Subcutaneous abdominal adipose tissue (tissue), 5 donors: ENCODE data around the gene RBFOX2.

Experiments
- H3K27ac ChIP-seq: one replicate; pipeline ENCODE4 v1.7.0; 2013; ENCODE audit warnings: low read depth, mild to moderate bottlenecking, inconsistent platforms, low read length, moderate library complexity
- H3K27me3 ChIP-seq, 5 donors: one replicate each; pipeline ENCODE4 v1.7.0; 2013; ENCODE audit warnings: low read length in 5 of 5, inconsistent platforms in 1 of 5; ENCODE audit not compliant: control insufficient read depth in 5 of 5, insufficient read depth in 4 of 5
- H3K36me3 ChIP-seq, 5 donors: one replicate each; pipeline ENCODE4 v1.7.0; 2013; ENCODE audit warnings: low read length in 5 of 5; ENCODE audit not compliant: control insufficient read depth in 5 of 5, insufficient read depth in 5 of 5
- H3K4me1 ChIP-seq, 5 donors: one replicate each; pipeline ENCODE4 v1.7.0; 2013; ENCODE audit warnings: low read length in 5 of 5, mild to moderate bottlenecking in 3 of 5, moderate library complexity in 1 of 5; ENCODE audit not compliant: control insufficient read depth in 5 of 5, insufficient read depth in 5 of 5
- H3K4me3 ChIP-seq, 5 donors: one replicate each; pipeline ENCODE4 v1.7.0; 2013; ENCODE audit warnings: low read length in 5 of 5, low read depth in 1 of 5
- H3K9ac ChIP-seq, 5 donors: one replicate each; pipeline ENCODE4 v1.7.0; 2013; ENCODE audit warnings: low read length in 5 of 5, mild to moderate bottlenecking in 4 of 5, moderate library complexity in 3 of 5
- H3K9me3 ChIP-seq, 5 donors: one replicate each; pipeline ENCODE4 v1.7.0; 2013; ENCODE audit warnings: low read length in 5 of 5; ENCODE audit not compliant: control insufficient read depth in 5 of 5
- donor health status: healthy.
- donor health status: healthy.
- donor health status: healthy.
- donor health status: healthy.
- donor health status: healthy.

Gene RBFOX2

DNA sequence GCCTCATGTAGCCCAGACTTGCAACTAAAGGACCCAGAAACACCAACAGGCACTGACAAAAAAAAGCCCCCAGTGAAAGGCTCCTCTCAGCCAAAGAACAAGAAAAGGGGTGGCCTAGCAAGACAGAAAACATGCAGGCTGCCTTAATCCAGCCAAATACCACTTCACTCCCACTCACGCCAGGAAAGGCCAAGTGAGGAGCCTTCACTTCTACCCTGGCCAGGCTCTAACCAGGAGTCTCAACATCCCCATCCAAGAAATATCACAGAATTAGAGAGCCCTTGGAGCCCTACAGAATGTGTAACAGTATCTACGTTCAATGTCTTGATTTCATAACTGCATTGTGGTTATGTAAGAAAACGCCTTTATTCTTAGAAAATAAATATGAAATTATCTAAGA, 162.0 kb downstream of the RBFOX2 start:
- H3K4me3 ChIP-seq, result no peak overlapping the region
- no peak overlapping the region for H3K27ac ChIP-seq
- no peaks in the 10 kb centered on the region for H3K9me3 ChIP-seq
- H3K27me3 ChIP-seq, result no peaks in the 10 kb centered on the region
- peaks cover 0 to 20% (median 9%) of the 10 kb centered on the region in 5 donors for H3K4me1 ChIP-seq
- no peak overlapping the region for H3K9ac ChIP-seq
- H3K36me3 ChIP-seq, result no peaks in the 10 kb centered on the region

- Histone ChIP-seq H3K36me3 (no peaks in the 10 kb centered on the region), H3K27ac (no peak overlapping the region), H3K9me3 (no peaks in the 10 kb centered on the region), H3K27me3 (no peaks in the 10 kb centered on the region), H3K9ac (no peak overlapping the region), H3K4me1 (peaks cover 0 to 20% (median 9%) of the 10 kb centered on the region in 5 donors), H3K4me3 (no peak overlapping the region)
These were observed 164.0 kb downstream of the RBFOX2 start for GRCh38 chr22:35864545-35865165.

DNA sequence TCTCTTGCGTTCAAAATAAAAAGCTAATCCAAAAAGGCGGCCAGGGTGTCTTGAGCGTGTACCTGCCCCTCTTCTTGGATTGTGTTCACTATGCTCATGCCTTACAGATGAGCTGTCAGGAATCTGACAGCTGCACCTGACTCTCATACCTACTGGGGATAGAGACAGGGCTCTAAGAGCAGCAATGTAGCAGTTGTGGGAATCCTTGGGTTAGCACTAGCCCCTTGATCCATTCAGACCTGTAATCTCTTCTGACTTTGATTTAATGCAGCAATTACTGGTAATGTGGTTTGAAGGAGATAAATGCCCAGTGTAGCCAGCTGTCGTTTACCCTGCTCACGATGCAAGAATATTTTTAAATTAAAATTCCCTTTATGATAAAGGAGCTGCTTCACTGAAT, 165.2 kb downstream of the RBFOX2 start:
- Histone ChIP-seq H3K4me1 (peaks cover 0 to 20% (median 9%) of the 10 kb centered on the region in 5 donors), H3K9ac (no peak overlapping the region), H3K27me3 (no peaks in the 10 kb centered on the region), H3K27ac (no peak overlapping the region), H3K9me3 (no peaks in the 10 kb centered on the region), H3K36me3 (no peaks in the 10 kb centered on the region), H3K4me3 (no peak overlapping the region)

- H3K9ac ChIP-seq, result no peak overlapping the region
- no peaks in the 10 kb centered on the region for H3K9me3 ChIP-seq
- no peaks in the 10 kb centered on the region for H3K36me3 ChIP-seq
- H3K4me3 ChIP-seq, result no peak overlapping the region
- no peak overlapping the region for H3K27ac ChIP-seq
- no peaks in the 10 kb centered on the region for H3K27me3 ChIP-seq
- H3K4me1 ChIP-seq, result peaks cover 0 to 20% (median 9%) of the 10 kb centered on the region in 5 donors
These were observed 165.9 kb downstream of the RBFOX2 start for GRCh38 chr22:35862697-35863096.

- Histone ChIP-seq H3K27me3 (no peaks in the 10 kb centered on the region), H3K4me3 (no peak overlapping the region), H3K4me1 (peaks cover 0 to 12% (median 5%) of the 10 kb centered on the region in 5 donors), H3K27ac (no peak overlapping the region), H3K9ac (no peak overlapping the region), H3K9me3 (no peaks in the 10 kb centered on the region), H3K36me3 (no peaks in the 10 kb centered on the region)
These were observed 167.2 kb downstream of the RBFOX2 start for GRCh38 chr22:35861451-35861850.

DNA sequence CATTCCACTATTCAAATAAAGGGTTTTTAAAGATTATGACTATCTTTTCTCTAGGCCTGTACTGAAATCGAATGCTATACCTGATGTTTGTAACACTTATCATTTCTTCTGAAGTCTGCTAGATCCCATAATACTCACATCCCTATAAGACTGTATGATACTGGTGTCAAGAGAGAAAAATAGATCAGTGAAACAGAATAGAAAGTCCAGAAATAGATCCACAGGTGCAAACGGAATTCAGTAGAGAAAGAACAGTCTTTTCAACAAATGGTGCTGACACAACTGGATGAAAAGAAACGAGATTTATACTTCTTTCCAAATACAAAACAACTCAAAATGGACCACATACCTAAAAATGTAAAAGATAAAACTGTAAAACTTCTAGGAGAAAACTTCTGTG, 167.8 kb downstream of the RBFOX2 start:
- H3K9me3 ChIP-seq, result no peaks in the 10 kb centered on the region
- H3K4me1 ChIP-seq, result peaks cover 0 to 11% (median 5%) of the 10 kb centered on the region in 5 donors
- no peaks in the 10 kb centered on the region for H3K36me3 ChIP-seq
- H3K4me3 ChIP-seq, result no peak overlapping the region
- no peaks in the 10 kb centered on the region for H3K27me3 ChIP-seq
- H3K9ac ChIP-seq, result no peak overlapping the region
- H3K27ac ChIP-seq, result no peak overlapping the region

DNA sequence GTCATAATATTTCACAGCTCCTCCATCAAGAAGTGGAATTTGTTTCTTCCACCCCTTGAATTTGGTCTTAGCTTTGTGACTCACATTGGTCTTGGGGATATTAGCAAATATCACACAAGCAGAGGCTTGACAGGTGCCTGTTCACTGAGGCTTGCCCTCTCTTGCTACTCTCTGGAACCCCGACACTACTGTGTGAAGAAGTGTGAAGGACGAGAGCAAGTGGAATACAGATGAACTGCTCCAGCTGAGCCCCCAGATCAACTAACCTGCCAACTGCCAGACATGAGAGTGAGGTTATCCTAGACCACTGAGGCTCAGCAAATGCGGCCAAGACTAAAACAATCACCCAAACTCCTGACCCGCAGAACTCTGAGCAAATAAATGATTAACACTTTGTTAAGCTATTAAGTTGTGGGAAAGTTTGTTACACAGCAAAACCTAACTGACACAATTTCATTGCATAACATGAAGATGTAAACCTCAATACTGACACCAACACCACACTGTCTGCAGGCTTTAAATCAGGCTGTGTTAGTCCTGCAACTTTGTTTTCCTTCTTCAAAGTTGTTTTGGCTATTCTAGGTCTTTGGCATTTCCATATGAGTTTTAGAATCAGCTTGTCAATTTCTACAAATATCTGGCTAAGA, 168.4 kb downstream of the RBFOX2 start:
- Histone ChIP-seq H3K27me3 (no peaks in the 10 kb centered on the region), H3K9me3 (no peaks in the 10 kb centered on the region), H3K36me3 (no peaks in the 10 kb centered on the region), H3K27ac (no peak overlapping the region), H3K9ac (no peak overlapping the region), H3K4me3 (no peak overlapping the region), H3K4me1 (peaks cover 0 to 8% (median 5%) of the 10 kb centered on the region in 5 donors)

- no peak overlapping the region for H3K27ac ChIP-seq
- H3K36me3 ChIP-seq, result no peaks in the 10 kb centered on the region
- no peak overlapping the region for H3K4me3 ChIP-seq
- peaks cover 0 to 6% (median 3%) of the 10 kb centered on the region in 5 donors for H3K4me1 ChIP-seq
- no peaks in the 10 kb centered on the region for H3K9me3 ChIP-seq
- no peaks in the 10 kb centered on the region for H3K27me3 ChIP-seq
- no peak overlapping the region for H3K9ac ChIP-seq
These were observed 174.3 kb downstream of the RBFOX2 start for GRCh38 chr22:35854334-35854733.

DNA sequence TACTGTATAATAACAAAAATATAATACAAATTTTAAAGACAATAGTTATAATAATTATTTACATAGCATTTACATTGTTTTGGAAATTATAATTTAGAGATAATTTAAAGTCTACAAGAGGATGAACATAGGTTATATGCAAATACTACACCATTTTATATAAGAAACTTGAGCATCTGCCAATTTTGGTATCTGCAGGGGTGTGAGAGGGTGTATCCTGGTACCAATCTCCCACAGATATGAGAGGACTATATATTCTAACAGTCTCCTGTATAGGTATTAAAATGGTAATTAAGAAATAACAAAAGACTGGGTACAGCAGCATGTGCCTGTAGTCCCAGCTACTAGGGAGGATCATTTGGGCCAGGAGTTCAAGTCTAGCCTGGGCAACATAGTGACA, 176.5 kb downstream of the RBFOX2 start:
- Histone ChIP-seq H3K4me1 (peaks cover 0 to 6% (median 3%) of the 10 kb centered on the region in 5 donors), H3K36me3 (no peaks in the 10 kb centered on the region), H3K4me3 (no peak overlapping the region), H3K9ac (no peak overlapping the region), H3K9me3 (no peaks in the 10 kb centered on the region), H3K27me3 (no peaks in the 10 kb centered on the region), H3K27ac (no peak overlapping the region)

- H3K27ac ChIP-seq, result no peak overlapping the region
- no peaks in the 10 kb centered on the region for H3K27me3 ChIP-seq
- H3K9ac ChIP-seq, result no peak overlapping the region
- no peak overlapping the region for H3K4me3 ChIP-seq
- no peaks in the 10 kb centered on the region for H3K9me3 ChIP-seq
- no peaks in the 10 kb centered on the region for H3K36me3 ChIP-seq
- peaks cover 0 to 6% (median 3%) of the 10 kb centered on the region in 5 donors for H3K4me1 ChIP-seq
These were observed 177.8 kb downstream of the RBFOX2 start for GRCh38 chr22:35850831-35851230.
